ENCODE data around the gene JAKMIP1.
"Not testable (repeated sequence)": the region's sequence is repeated elsewhere in the genome, so short reads cannot be mapped to it uniquely, and the experiment has no call there.

Gene JAKMIP1

GRCh38 chr4:6143603-6144181 is 56.7 kb downstream of the JAKMIP1 start:
- no peak for DNase-seq (ENCODE audit: low read depth)

GRCh38 chr4:6142935-6143602 is 57.3 kb downstream of the JAKMIP1 start:
- no peak for DNase-seq (ENCODE audit: low read depth)

GRCh38 chr4:6142511-6142910 is 57.8 kb downstream of the JAKMIP1 start:
- DNase-seq (ENCODE audit: low read depth) = no peak

GRCh38 chr4:6141554-6141953 is 58.8 kb downstream of the JAKMIP1 start:
- DNase-seq (ENCODE audit: low read depth) = no peak

- DNase-seq (ENCODE audit: low read depth) = not testable (repeated sequence)
Measured at GRCh38 chr4:6141021-6141420, 59.3 kb downstream of the JAKMIP1 start.

- no peak for DNase-seq (ENCODE audit: low read depth)
Measured at GRCh38 chr4:6137747-6138135, 62.6 kb downstream of the JAKMIP1 start.

- no peak for DNase-seq (ENCODE audit: low read depth)
Measured at GRCh38 chr4:6137027-6137746, 63.2 kb downstream of the JAKMIP1 start.

GRCh38 chr4:6134612-6135220 is 65.6 kb downstream of the JAKMIP1 start:
- DNase-seq (ENCODE audit: low read depth) = peak; percentile 34

- DNase-seq (ENCODE audit: low read depth) = no peak
Measured at GRCh38 chr4:6132716-6133115, 67.6 kb downstream of the JAKMIP1 start.

- DNase-seq (ENCODE audit: low read depth) = no peak
Measured at GRCh38 chr4:6128221-6128850, 72.0 kb downstream of the JAKMIP1 start.

GRCh38 chr4:6126971-6127745 is 73.2 kb downstream of the JAKMIP1 start:
- no peak for DNase-seq (ENCODE audit: low read depth)

GRCh38 chr4:6125103-6125651 is 75.2 kb downstream of the JAKMIP1 start:
- no peak for DNase-seq (ENCODE audit: low read depth)

GRCh38 chr4:6124386-6125102 is 75.8 kb downstream of the JAKMIP1 start:
- no peak for DNase-seq (ENCODE audit: low read depth)

- no peak for DNase-seq (ENCODE audit: low read depth)
Measured at GRCh38 chr4:6123976-6124375, 76.4 kb downstream of the JAKMIP1 start.

- no peak for DNase-seq (ENCODE audit: low read depth)
Measured at GRCh38 chr4:6123541-6123940, 76.8 kb downstream of the JAKMIP1 start.

GRCh38 chr4:6123116-6123515 is 77.2 kb downstream of the JAKMIP1 start:
- no peak for DNase-seq (ENCODE audit: low read depth)

GRCh38 chr4:6122496-6122895 is 77.9 kb downstream of the JAKMIP1 start:
- DNase-seq (ENCODE audit: low read depth) = no peak

- DNase-seq (ENCODE audit: low read depth) = no peak
Measured at GRCh38 chr4:6121941-6122340, 78.4 kb downstream of the JAKMIP1 start.

GRCh38 chr4:6121276-6121850 is 79.0 kb downstream of the JAKMIP1 start:
- no peak for DNase-seq (ENCODE audit: low read depth)

GRCh38 chr4:6120361-6120760 is 80.0 kb downstream of the JAKMIP1 start:
- no peak for DNase-seq (ENCODE audit: low read depth)
